ENCODE data around the gene CARMIL3.
A peak's percentile ranks its signal among the peaks of the same experiment; 100 is the strongest.

Gene CARMIL3

GRCh38 chr14:24114532-24115421, 63.0 kb downstream of the CARMIL3 start, which contains the start of the genes DCAF11 and NRL:
Gene DCAF11 (plus strand): TSS chr14:24114777. CDS start chr14:24115595, 818 bp downstream.
Gene NRL (minus strand): TSS chr14:24114949. CDS start chr14:24082848, 32,101 bp downstream.
- DNase-seq (peak; percentile 99), ATAC-seq (peak; percentile 94)

GRCh38 chr14:24115422-24116127, 63.8 kb downstream of the CARMIL3 start:
- no peak for ATAC-seq
- no peak for DNase-seq

GRCh38 chr14:24116128-24116814, 64.5 kb downstream of the CARMIL3 start:
- DNase-seq (no peak), ATAC-seq (no peak)

GRCh38 chr14:24117179-24117578, 65.4 kb downstream of the CARMIL3 start:
- ATAC-seq (no peak), DNase-seq (no peak)

Data from stimulated activated naive CD8-positive, alpha-beta T cell treated with anti-CD3 and anti-CD28 coated beads, Interleukin-15, Interleukin-2, amounts not matched to agents 100 U/mL and 50 U/mL, for 24 hours (primary cell).